NCI-H146 treated with DMSO at 0.1 percent for 48 hours (cell line): Measurements from ENCODE around the gene SLC7A6OS.

Source experiments
- DNase-seq: peaks from one replicate; lab custom pipeline; 2025; ENCODE audit not compliant: unreplicated experiment; lab: John Stamatoyannopoulos, UW

The SLC7A6OS gene

GRCh38 chr16:68345351-68345810 is 34.6 kb upstream of the SLC7A6OS start:
- DNase-seq: no peak

GRCh38 chr16:68344252-68344651 is 33.5 kb upstream of the SLC7A6OS start:
- DNase-seq: no peak

GRCh38 chr16:68343137-68343536 is 32.4 kb upstream of the SLC7A6OS start:
- DNase-seq: no peak

- DNase-seq: no peak
Measured at GRCh38 chr16:68342620-68343019, 31.9 kb upstream of the SLC7A6OS start.

- no peak for DNase-seq
Measured at GRCh38 chr16:68339214-68339613, 28.5 kb upstream of the SLC7A6OS start.

- no peak for DNase-seq
Measured at GRCh38 chr16:68338326-68339119, 27.8 kb upstream of the SLC7A6OS start.

GRCh38 chr16:68335175-68335574 is 24.4 kb upstream of the SLC7A6OS start:
- no peak for DNase-seq

GRCh38 chr16:68332411-68333121 is 21.8 kb upstream of the SLC7A6OS start:
- DNase-seq: no peak

GRCh38 chr16:68331879-68332410 is 21.2 kb upstream of the SLC7A6OS start:
- DNase-seq: no peak

GRCh38 chr16:68328860-68329390 is 18.2 kb upstream of the SLC7A6OS start:
- no peak for DNase-seq

- peak; percentile 48 for DNase-seq
Measured at GRCh38 chr16:68328151-68328859, 17.6 kb upstream of the SLC7A6OS start.

- no peak for DNase-seq
Measured at GRCh38 chr16:68324780-68325357, 14.1 kb upstream of the SLC7A6OS start.

- DNase-seq: no peak
Measured at GRCh38 chr16:68324336-68324735, 13.6 kb upstream of the SLC7A6OS start.

GRCh38 chr16:68319185-68319908 is 8.6 kb upstream of the SLC7A6OS start:
- no peak for DNase-seq

GRCh38 chr16:68313116-68313515 is 2.4 kb upstream of the SLC7A6OS start:
- DNase-seq: no peak

GRCh38 chr16:68310437-68310773 is 341 bp downstream of the SLC7A6OS start:
- no peak for DNase-seq

- DNase-seq: no peak
Measured at GRCh38 chr16:68309799-68310198, 947 bp downstream of the SLC7A6OS start.

GRCh38 chr16:68306633-68307032 is 4.1 kb downstream of the SLC7A6OS start:
- DNase-seq: no peak

- DNase-seq: no peak
Measured at GRCh38 chr16:68300734-68301459, 9.8 kb downstream of the SLC7A6OS start.
